IPS DF 6.9 (cell line): Measurements from ENCODE around the gene LINC01488.

Experiments used
- DNase-seq: peaks from one replicate; pipeline ENCODE4 v3.0.0-alpha.2; 2013; ENCODE audit warnings: low read depth, low spot score
- H3K27ac ChIP-seq: one replicate; pipeline ENCODE4 v1.5.1; 2013; ENCODE audit warnings: low read length, control low read depth
- H3K27me3 ChIP-seq: 2 replicates; pipeline ENCODE4 v1.6.1; 2013; ENCODE audit warnings: mild to moderate bottlenecking, low read length; ENCODE audit not compliant: control insufficient read depth, insufficient read depth
- H3K36me3 ChIP-seq: 2 replicates; pipeline ENCODE4 v1.6.1; 2013; ENCODE audit warnings: low read length; ENCODE audit not compliant: control insufficient read depth, insufficient read depth
- H3K4me1 ChIP-seq: 2 replicates; pipeline ENCODE4 v1.6.1; 2013; ENCODE audit warnings: low read length; ENCODE audit not compliant: control insufficient read depth, insufficient read depth
- H3K4me3 ChIP-seq: 2 replicates; pipeline ENCODE4 v1.5.1; 2013; ENCODE audit warnings: mild to moderate bottlenecking, low read length
- H3K9me3 ChIP-seq: 2 replicates; pipeline ENCODE4 v1.6.1; 2013; ENCODE audit warnings: low read length, inconsistent platforms; ENCODE audit not compliant: control insufficient read depth, insufficient read depth
- WGBS: extraction: QIAGEN DNeasy Blood & Tissue Kit; methylation state at CpG from one replicate; pipeline ENCODE4 v1.1.7; 2013; ENCODE audit warnings: mixed read lengths, missing lambda C conversion rate; ENCODE audit not compliant: insufficient read length, insufficient coverage; 5-methylcytosine and 5-hydroxymethylcytosine counted together

The LINC01488 gene

DNA sequence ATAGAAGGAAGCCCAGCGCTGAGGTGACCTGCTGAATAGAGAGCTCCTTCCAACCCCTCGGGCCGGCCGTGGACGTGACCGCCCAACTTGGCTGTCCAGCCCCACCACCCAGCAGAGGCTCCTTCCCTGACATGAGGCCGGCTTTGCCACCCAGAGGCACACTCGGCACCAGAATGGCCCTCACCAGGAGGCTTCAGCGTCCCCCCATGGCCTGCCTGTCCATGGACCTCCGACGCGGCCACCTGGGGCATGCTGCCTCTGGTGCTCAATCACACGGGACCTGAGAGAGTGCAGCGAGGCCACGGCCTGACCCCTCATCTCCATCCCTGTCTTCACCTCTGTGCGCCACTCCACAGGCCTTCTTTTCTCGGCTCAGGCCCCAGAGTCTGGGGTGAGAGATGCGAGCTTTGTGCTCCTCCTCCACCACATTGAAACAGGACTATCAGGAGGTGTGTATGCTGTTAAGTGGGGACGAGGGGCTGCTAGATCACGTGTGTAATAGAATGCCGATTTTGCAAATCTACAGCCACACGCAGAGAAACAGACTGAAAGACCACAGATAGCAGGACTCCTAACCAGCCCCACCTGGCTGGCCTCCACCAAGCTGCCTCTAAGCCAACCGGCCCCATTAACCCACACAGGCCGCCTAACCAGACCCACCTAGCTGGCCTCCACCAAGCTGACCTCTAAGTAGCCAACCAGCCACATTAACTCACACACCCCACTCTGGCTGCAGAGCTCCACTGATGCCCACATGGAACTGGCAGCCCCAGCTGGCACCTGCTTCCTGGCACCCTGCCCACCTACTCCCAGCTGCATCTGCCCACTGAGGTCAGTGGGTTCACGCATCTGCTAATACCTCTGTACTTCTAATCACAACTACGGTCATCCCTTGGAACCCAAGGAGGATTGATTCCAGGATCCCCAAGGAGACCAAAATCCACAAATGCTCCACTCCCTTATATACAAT is 20.7 kb downstream of the LINC01488 start:
- Histone ChIP-seq H3K27me3 (no peaks in the 10 kb centered on the region), H3K36me3 (no peaks in the 10 kb centered on the region), H3K4me1 (no peaks in the 10 kb centered on the region), H3K9me3 (no peaks in the 10 kb centered on the region), H3K4me3 (no peak overlapping the region), H3K27ac (no peak overlapping the region)
- no CpG with 5 or more reads among the region's 26 CpGs for WGBS
- DNase-seq = no peak

GRCh38 chr11:69504127-69504526 is 22.7 kb downstream of the LINC01488 start:
- no peak for DNase-seq
- no CpG with 5 or more reads among the region's 9 CpGs for whole genome bisulfite sequencing
- Histone ChIP-seq H3K4me3 (no peak overlapping the region), H3K9me3 (no peaks in the 10 kb centered on the region), H3K27me3 (no peaks in the 10 kb centered on the region), H3K4me1 (no peaks in the 10 kb centered on the region), H3K36me3 (no peaks in the 10 kb centered on the region), H3K27ac (no peak overlapping the region)

DNA sequence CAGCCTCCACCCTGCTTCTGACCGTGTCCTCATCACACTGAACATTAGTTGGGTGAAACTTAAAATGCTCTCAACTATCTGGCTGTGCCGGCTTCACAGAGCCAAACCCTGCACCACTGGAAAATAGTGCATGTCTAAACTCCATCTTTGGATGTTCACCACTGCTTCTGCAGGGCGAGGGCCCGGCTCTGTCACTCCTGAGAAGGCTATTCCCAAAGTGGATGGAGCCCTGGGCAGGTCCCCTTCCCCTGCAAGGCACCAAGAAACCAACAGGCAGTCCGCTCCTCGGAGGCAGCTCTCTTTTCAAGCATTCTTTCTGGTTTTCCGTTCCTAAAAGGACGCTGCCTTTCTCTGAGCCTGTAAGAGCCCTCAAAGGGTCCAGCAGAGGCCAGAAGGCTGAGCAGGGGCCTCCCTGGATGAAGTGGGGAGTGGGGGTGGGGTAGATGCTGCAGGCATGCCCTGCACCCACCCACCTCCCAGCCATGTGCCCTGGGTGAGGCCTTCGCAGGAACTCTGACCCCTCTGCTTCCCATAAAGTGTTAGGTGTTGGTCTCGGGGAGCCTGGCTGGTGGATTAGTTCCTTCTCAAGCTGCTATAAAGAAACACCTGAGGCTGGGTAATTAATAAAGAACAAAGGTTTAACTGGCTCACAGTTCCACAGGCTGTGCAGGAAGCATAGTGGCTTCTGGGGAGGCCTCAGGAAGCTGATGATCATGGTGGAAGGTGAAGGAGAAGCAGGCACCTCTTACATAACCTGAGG is 23.3 kb downstream of the LINC01488 start:
- Histone ChIP-seq H3K4me1 (no peaks in the 10 kb centered on the region), H3K27ac (no peak overlapping the region), H3K27me3 (no peaks in the 10 kb centered on the region), H3K9me3 (no peaks in the 10 kb centered on the region), H3K36me3 (no peaks in the 10 kb centered on the region), H3K4me3 (no peak overlapping the region)
- DNase-seq = no peak
- WGBS = no CpG with 5 or more reads among the region's 10 CpGs

- no peaks in the 10 kb centered on the region for H3K4me1 ChIP-seq
- H3K9me3 ChIP-seq = no peaks in the 10 kb centered on the region
- H3K4me3 ChIP-seq = no peak overlapping the region
- H3K27ac ChIP-seq = no peak overlapping the region
- no peaks in the 10 kb centered on the region for H3K36me3 ChIP-seq
- no peaks in the 10 kb centered on the region for H3K27me3 ChIP-seq
- WGBS = no CpG with 5 or more reads among the region's 5 CpGs
- DNase-seq = no peak
Observed at GRCh38 chr11:69508974-69509373, 27.5 kb downstream of the LINC01488 start.

GRCh38 chr11:69509381-69509780 is 27.9 kb downstream of the LINC01488 start:
- H3K36me3 ChIP-seq = no peaks in the 10 kb centered on the region
- H3K4me1 ChIP-seq = no peaks in the 10 kb centered on the region
- H3K27me3 ChIP-seq = no peaks in the 10 kb centered on the region
- DNase-seq = no peak
- H3K9me3 ChIP-seq = no peaks in the 10 kb centered on the region
- H3K4me3 ChIP-seq = no peak overlapping the region
- H3K27ac ChIP-seq = no peak overlapping the region
- WGBS = no CpG with 5 or more reads among the region's 7 CpGs

- WGBS = no CpG with 5 or more reads among the region's 10 CpGs
- no peak overlapping the region for H3K27ac ChIP-seq
- H3K4me1 ChIP-seq = no peaks in the 10 kb centered on the region
- no peak for DNase-seq
- H3K27me3 ChIP-seq = no peaks in the 10 kb centered on the region
- H3K4me3 ChIP-seq = no peak overlapping the region
- H3K36me3 ChIP-seq = no peaks in the 10 kb centered on the region
- no peaks in the 10 kb centered on the region for H3K9me3 ChIP-seq
Observed at GRCh38 chr11:69509846-69510390, 28.5 kb downstream of the LINC01488 start.

- H3K4me1 ChIP-seq = no peaks in the 10 kb centered on the region
- no peak overlapping the region for H3K27ac ChIP-seq
- no peak overlapping the region for H3K4me3 ChIP-seq
- no CpG with 5 or more reads among the region's 14 CpGs for WGBS
- H3K9me3 ChIP-seq = no peaks in the 10 kb centered on the region
- no peak for DNase-seq
- H3K36me3 ChIP-seq = no peaks in the 10 kb centered on the region
- H3K27me3 ChIP-seq = no peaks in the 10 kb centered on the region
Observed at GRCh38 chr11:69510471-69511357, 29.3 kb downstream of the LINC01488 start.

DNA sequence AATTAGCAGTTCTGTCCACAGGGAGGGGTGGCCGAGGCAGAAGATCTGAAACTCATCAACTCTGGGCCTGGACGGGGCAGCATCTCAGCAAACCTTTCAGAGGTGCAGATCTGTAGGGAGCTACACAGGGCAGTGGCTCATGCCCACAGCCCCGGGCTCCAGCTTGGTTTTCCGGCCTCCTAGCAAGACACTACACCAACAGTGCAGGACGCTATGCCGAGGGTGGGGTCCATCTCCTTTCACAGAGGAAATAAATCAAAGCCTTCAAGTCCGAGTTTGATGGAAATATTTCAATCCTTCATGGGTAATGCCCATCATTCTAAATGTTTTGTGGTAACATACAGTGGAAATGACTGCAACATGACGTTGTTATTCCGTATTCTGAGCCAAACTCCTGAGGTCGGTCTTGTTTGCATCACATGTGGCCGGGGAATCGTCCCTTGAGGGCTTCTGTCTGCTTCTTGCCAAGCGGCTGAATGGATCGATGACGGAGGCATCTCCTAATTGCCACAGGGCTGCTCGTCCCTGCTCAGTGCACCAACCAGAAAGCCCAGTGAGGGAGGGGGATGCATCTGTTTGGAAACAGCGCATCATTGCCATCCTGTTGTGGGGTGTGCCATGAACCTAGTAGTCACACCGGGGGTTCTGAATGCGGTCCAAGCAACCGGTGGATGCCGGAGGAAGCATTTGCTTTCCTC is 30.0 kb downstream of the LINC01488 start:
- no peak for DNase-seq

GRCh38 chr11:69512136-69512535 is 30.7 kb downstream of the LINC01488 start:
- no CpG with 5 or more reads among the region's 8 CpGs for WGBS
- H3K27ac ChIP-seq = no peak overlapping the region
- H3K36me3 ChIP-seq = no peaks in the 10 kb centered on the region
- H3K4me3 ChIP-seq = no peak overlapping the region
- no peaks in the 10 kb centered on the region for H3K9me3 ChIP-seq
- no peaks in the 10 kb centered on the region; the same call in 1 of the 2 replicates for H3K27me3 ChIP-seq
- H3K4me1 ChIP-seq = no peaks in the 10 kb centered on the region
- DNase-seq = no peak

More for the DNA sequence above, 30.0 kb downstream of the LINC01488 start:
- no peaks in the 10 kb centered on the region for H3K9me3 ChIP-seq
- no peaks in the 10 kb centered on the region; the same call in 1 of the 2 replicates for H3K27me3 ChIP-seq
- no peaks in the 10 kb centered on the region for H3K36me3 ChIP-seq
- no peaks in the 10 kb centered on the region for H3K4me1 ChIP-seq
- H3K27ac ChIP-seq = no peak overlapping the region
- WGBS = no CpG with 5 or more reads among the region's 21 CpGs
- H3K4me3 ChIP-seq = no peak overlapping the region
